GM19023 (cell line): ENCODE results near the gene CADM2.

ENCODE experiments used
- ATAC-seq: cut with Tn5 transposase; IDR thresholded peaks from one replicate; pipeline ENCODE4 v1.9.1; 2021; ENCODE audit warnings: mild to moderate bottlenecking, moderate library complexity; ENCODE audit not compliant: unreplicated experiment

Gene CADM2

GRCh38 chr3:85303156-85303555 lies 344.4 kb downstream of the CADM2 start:
- ATAC-seq: no peak

GRCh38 chr3:85304360-85304964 lies 345.7 kb downstream of the CADM2 start:
- no peak for ATAC-seq

GRCh38 chr3:85312331-85312730 lies 353.5 kb downstream of the CADM2 start:
- no peak for ATAC-seq

- no peak for ATAC-seq
Observed at GRCh38 chr3:85313380-85313779, 354.6 kb downstream of the CADM2 start.

GRCh38 chr3:85316252-85316651 lies 357.5 kb downstream of the CADM2 start:
- no peak for ATAC-seq

GRCh38 chr3:85321892-85322291 lies 363.1 kb downstream of the CADM2 start:
- no peak for ATAC-seq

- no peak for ATAC-seq
Observed at GRCh38 chr3:85330071-85330470, 371.3 kb downstream of the CADM2 start.

GRCh38 chr3:85337895-85338294 lies 379.1 kb downstream of the CADM2 start:
- no peak for ATAC-seq

GRCh38 chr3:85342915-85343314 lies 384.1 kb downstream of the CADM2 start:
- no peak for ATAC-seq

- ATAC-seq: no peak
Observed at GRCh38 chr3:85355572-85355971, 396.8 kb downstream of the CADM2 start.

- no peak for ATAC-seq
Observed at GRCh38 chr3:85360742-85361387, 402.1 kb downstream of the CADM2 start.

GRCh38 chr3:85364296-85364909 lies 405.6 kb downstream of the CADM2 start:
- no peak for ATAC-seq

- no peak for ATAC-seq
Observed at GRCh38 chr3:85370341-85370740, 411.6 kb downstream of the CADM2 start.

- ATAC-seq: no peak
Observed at GRCh38 chr3:85376131-85376530, 417.3 kb downstream of the CADM2 start.

- ATAC-seq: no peak
Observed at GRCh38 chr3:85377115-85377514, 418.3 kb downstream of the CADM2 start.

- no peak for ATAC-seq
Observed at GRCh38 chr3:85384372-85384771, 425.6 kb downstream of the CADM2 start.

- no peak for ATAC-seq
Observed at GRCh38 chr3:85387913-85388505, 429.2 kb downstream of the CADM2 start.

GRCh38 chr3:85394424-85394823 lies 435.6 kb downstream of the CADM2 start:
- no peak for ATAC-seq

GRCh38 chr3:85397434-85397833 lies 438.6 kb downstream of the CADM2 start:
- ATAC-seq: no peak

- no peak for ATAC-seq
Observed at GRCh38 chr3:85426121-85426520, 467.3 kb downstream of the CADM2 start.

GRCh38 chr3:85427467-85427866 lies 468.7 kb downstream of the CADM2 start:
- no peak for ATAC-seq

- ATAC-seq: no peak
Observed at GRCh38 chr3:85432081-85432480, 473.3 kb downstream of the CADM2 start.
